ENCODE results near the gene AP4B1. TPM values are rescaled to one million over a fixed set of nuclear protein-coding genes. Genes with fewer than 3 reads are reported as not detected.
A peak's percentile ranks its signal among the peaks of the same experiment; 100 is the strongest.
"Not testable (repeated sequence)": the region's sequence is repeated elsewhere in the genome, so short reads cannot be mapped to it uniquely, and the experiment has no call there.

AP4B1 gene
- total and polyA plus RNA-seq, 11 donors: 7.3 to 17.2 (median 10.5) TPM

DNA sequence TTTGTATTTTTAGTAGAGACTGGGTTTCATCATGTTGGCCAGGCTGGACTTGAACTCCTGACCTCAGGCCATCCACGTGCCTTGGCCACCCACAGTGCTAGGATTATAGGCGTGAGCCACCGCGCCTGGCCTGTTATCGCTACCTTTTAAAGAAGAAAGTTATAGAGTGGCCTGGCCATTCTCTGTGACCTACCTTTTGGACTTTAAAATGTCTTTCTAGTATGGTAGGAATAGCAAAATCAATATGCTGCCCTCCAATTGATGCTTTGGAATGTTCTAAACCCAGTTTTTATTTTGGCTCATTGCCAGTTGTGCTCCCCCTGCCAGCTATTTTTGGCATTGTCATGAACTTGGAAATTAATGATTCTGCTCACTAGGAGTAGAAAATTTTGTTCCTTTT, 44.4 kb upstream of the AP4B1 start:
- H3K27me3 ChIP-seq: no peaks in the 10 kb centered on the region
- no peak overlapping the region for H3K4me3 ChIP-seq
- peaks cover 0 to 4% (median 0%) of the 10 kb centered on the region in 12 donors for H3K9me3 ChIP-seq
- ATAC-seq (no peak), DNase-seq (no peak)
- WGBS, 4 donors: 89 to 96% (median 91%) methylated on average over 5 of the region's 5 CpGs
- TF ChIP-seq, protein P1, sequence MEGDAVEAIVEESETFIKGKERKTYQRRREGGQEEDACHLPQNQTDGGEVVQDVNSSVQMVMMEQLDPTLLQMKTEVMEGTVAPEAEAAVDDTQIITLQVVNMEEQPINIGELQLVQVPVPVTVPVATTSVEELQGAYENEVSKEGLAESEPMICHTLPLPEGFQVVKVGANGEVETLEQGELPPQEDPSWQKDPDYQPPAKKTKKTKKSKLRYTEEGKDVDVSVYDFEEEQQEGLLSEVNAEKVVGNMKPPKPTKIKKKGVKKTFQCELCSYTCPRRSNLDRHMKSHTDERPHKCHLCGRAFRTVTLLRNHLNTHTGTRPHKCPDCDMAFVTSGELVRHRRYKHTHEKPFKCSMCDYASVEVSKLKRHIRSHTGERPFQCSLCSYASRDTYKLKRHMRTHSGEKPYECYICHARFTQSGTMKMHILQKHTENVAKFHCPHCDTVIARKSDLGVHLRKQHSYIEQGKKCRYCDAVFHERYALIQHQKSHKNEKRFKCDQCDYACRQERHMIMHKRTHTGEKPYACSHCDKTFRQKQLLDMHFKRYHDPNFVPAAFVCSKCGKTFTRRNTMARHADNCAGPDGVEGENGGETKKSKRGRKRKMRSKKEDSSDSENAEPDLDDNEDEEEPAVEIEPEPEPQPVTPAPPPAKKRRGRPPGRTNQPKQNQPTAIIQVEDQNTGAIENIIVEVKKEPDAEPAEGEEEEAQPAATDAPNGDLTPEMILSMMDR (IDR thresholded peaks at IDR 0.05): peak in 7 of 12 donors; percentile 7 to 45 (median 24)
- TF ChIP-seq POLR2A (IDR thresholded peaks at IDR 0.05): no peak
- H3K36me3 ChIP-seq: peaks cover 0 to 26% (median 5%) of the 10 kb centered on the region in 9 donors
- no peak overlapping the region for H3K27ac ChIP-seq
- intact Hi-C loops (cut with DNase I): no loop called here
- peaks cover 0 to 46% (median 24%) of the 10 kb centered on the region in 12 donors for H3K4me1 ChIP-seq

DNA sequence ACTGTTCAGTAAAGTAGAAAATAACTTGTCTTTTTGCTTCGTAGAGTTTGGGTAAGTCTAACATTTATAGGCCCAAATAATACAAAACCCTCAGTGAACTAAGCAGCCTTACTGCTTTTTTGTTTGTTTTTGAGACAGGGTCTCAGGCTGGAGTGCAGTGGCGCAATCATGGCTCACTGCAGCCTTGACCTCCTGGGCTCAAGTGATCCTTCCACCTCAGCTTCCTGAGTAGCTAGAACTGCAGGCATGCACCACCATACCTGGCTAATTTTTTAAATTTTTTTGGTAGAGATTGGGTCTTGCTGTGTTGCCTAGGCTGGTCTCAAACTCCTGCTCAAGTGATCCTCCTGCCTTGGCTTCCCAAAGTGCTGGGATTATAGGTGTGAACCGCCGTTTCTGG, 43.6 kb upstream of the AP4B1 start:
- peaks cover 0 to 26% (median 2%) of the 10 kb centered on the region in 9 donors for H3K36me3 ChIP-seq
- intact Hi-C loops (cut with DNase I); H3K9me3 ChIP-seq; H3K27me3 ChIP-seq; H3K4me3 ChIP-seq; DNase-seq; ATAC-seq: not testable (repeated sequence)
- 80 to 88% (median 85%) methylated on average over 4 of the region's 4 CpGs for WGBS, 4 donors
- H3K4me1 ChIP-seq: peaks cover 0 to 47% (median 24%) of the 10 kb centered on the region in 12 donors
- peak overlapping the region in 3 of 12 donors; percentile 5 to 62 (median 58) for H3K27ac ChIP-seq

DNA sequence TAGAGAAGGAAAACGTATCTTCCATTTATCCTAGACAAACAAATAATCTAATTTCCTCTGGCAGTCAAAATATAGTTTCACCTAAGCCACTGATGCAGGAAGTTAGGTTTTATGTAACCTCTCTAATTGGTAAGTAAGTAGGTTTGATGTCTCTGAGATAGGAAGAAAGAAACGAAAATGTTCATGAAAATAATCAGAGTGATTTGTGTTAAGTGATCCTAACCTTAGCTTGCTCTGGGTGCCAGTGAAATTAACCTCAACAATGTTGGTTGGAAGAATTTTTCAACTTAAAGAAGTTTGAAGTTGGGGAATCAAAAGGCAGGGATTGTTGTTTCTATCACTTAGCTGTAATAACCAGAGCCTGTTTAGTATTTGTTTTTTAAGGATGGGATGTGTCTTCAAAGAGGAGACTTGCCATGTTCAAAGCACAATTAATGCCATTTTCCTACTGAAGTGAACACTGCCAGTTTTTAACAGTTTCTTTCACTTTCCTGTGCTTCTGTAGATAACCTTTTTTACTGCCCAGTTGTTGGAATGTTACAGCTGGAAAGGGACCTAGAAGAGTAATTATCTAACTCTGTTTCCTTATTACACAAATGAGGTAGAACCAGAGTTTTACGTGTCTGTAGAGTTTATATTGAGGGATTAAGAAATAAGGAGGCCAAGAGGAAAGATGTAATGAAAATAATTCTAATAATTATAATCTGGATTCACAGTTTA, 42.9 kb upstream of the AP4B1 start:
- peak overlapping the region in 7 of 12 donors; percentile 5 to 62 (median 37) for H3K27ac ChIP-seq
- WGBS, 4 donors: 25 to 37% (median 31%) methylated on average over 3 of the region's 3 CpGs
- H3K9me3 ChIP-seq: peaks cover 0 to 8% (median 0%) of the 10 kb centered on the region in 12 donors
- peak overlapping the region in 1 of 12 donors; percentile 2 for H3K4me3 ChIP-seq
- TF ChIP-seq, protein P1 (IDR thresholded peaks at IDR 0.05): no peak
- TF ChIP-seq POLR2A (IDR thresholded peaks at IDR 0.05): no peak
- no peaks in the 10 kb centered on the region for H3K27me3 ChIP-seq
- ATAC-seq (peak in 1 of 4 donors; percentile 7), DNase-seq (no peak)
- H3K4me1 ChIP-seq: peaks cover 0 to 51% (median 24%) of the 10 kb centered on the region in 12 donors
- H3K36me3 ChIP-seq: peaks cover 0 to 22% (median 7%) of the 10 kb centered on the region in 9 donors
- intact Hi-C loops (cut with DNase I): no loop called here

DNA sequence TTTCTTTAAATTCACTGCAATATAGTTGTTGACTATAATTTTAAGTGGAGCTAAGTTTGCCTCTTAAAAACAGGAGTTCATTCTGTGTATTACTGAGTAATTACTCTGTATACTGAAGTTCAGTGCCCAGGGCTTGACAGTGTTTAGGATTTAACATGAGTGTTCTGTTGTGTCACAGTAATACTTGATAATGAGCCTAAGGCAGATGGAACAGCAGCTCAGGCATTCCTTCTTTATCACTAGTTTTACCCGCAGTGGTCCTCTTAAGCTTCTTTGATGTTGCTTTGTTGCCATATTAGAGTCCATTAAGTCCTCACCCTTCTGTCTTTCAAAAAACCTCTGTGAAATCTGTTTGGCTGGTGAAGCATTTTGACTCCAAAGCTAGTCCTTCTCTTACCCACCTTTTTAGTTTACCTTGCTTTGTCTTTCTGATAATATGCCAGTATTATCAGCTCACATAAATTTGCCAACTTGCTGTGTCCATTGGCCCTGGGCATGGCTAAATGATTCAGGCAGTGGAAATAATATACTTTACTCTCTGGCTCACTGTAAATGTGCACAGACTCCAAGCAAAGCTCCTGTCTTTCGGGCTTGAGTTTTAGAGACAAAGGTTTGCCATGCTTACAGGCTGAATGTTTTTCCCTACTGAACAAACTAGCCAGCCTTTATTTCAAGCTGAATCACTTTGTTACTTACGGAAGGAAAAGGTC, 42.2 kb upstream of the AP4B1 start:
- peak overlapping the region in 1 of 12 donors; percentile 2 for H3K4me3 ChIP-seq
- peaks cover 0 to 8% (median 0%) of the 10 kb centered on the region in 12 donors for H3K9me3 ChIP-seq
- DNase-seq (no peak), ATAC-seq (peak; percentile 34 to 57 (median 46))
- peaks cover 0 to 50% (median 24%) of the 10 kb centered on the region in 12 donors for H3K4me1 ChIP-seq
- peaks cover 0 to 27% (median 14%) of the 10 kb centered on the region in 9 donors for H3K36me3 ChIP-seq
- H3K27ac ChIP-seq: peak overlapping the region in 7 of 12 donors; percentile 5 to 62 (median 37)
- no peaks in the 10 kb centered on the region for H3K27me3 ChIP-seq
- TF ChIP-seq POLR2A (IDR thresholded peaks at IDR 0.05): no peak
- TF ChIP-seq, protein P1 (IDR thresholded peaks at IDR 0.05): no peak
- intact Hi-C loops (cut with DNase I): no loop called here
- 26 to 37% (median 30%) methylated on average over 3 of the region's 3 CpGs for WGBS, 4 donors

Data from heart left ventricle (tissue), 16 donors.